Panc1 (cell line): Measurements from ENCODE around the gene NR2C2. TPM values are rescaled to one million over a fixed set of nuclear protein-coding genes. Genes with fewer than 3 reads are reported as not detected.

Experiments used
- ATAC-seq: fragments of 200-7000 bp; cut with Tn5 transposase; 2 replicates; pipeline ENCODE4 v1.9.1; 2020; ENCODE audit warnings: mild to moderate bottlenecking, moderate library complexity
- BruUV-seq: library from RNA; stranded (reverse); fragments of 400-500 nt; replicated peaks from 2 replicates; lab custom pipeline; 2021; lab: Mats Ljungman, UMichigan
- CTCF ChIA-PET: fragments of 300-600 bp; sonication (Branson Sonifier 250); formaldehyde crosslinking; loops from one replicate; lab custom pipeline; 2022; ENCODE audit warnings: antibody characterized with exemption; lab: Charles Lee
- POLR2A ChIA-PET: fragments of 300-600 bp; sonication (Branson Sonifier 250); formaldehyde crosslinking; loops from one replicate; lab custom pipeline; 2022; ENCODE audit warnings: antibody characterized with exemption; lab: Charles Lee
- DNase-seq: peaks from one replicate; pipeline ENCODE4 v3.0.0-alpha.2; 2010; ENCODE audit warnings: low read depth, low spot score
- H3K27ac ChIP-seq: 2 replicates; pipeline ENCODE4 v1.5.1; 2011; ENCODE audit warnings: mild to moderate bottlenecking, low read length, inconsistent platforms
- H3K27me3 ChIP-seq: fragments of 200-500 bp; sonication (Bioruptor generic); 2 replicates; pipeline ENCODE4 v1.6.0; 2014; ENCODE audit warnings: low read length, inconsistent platforms; ENCODE audit not compliant: control insufficient read depth, insufficient read depth
- H3K36me3 ChIP-seq: fragments of 200-500 bp; sonication (Bioruptor generic); 2 replicates; pipeline ENCODE4 v1.5.1; 2014; ENCODE audit warnings: inconsistent platforms, mild to moderate bottlenecking, low read length, moderate library complexity; ENCODE audit not compliant: control insufficient read depth, insufficient read depth
- H3K4me1 ChIP-seq: 2 replicates; pipeline ENCODE4 v1.5.1; 2011; ENCODE audit warnings: inconsistent platforms, mild to moderate bottlenecking, low read length, moderate library complexity; ENCODE audit not compliant: control insufficient read depth, insufficient read depth
- H3K4me3 ChIP-seq, 2 experiments: 2 replicates each; pipeline ENCODE4 v1.5.1; 2011 to 2012; ENCODE audit warnings: low read depth in 2 of 2, low read length in 2 of 2, mild to moderate bottlenecking in 2 of 2, inconsistent platforms in 1 of 2, moderate library complexity in 1 of 2
- H3K9me3 ChIP-seq: fragments of 200-500 bp; sonication (Bioruptor generic); 2 replicates; pipeline ENCODE4 v1.5.1; 2014; ENCODE audit warnings: low read depth, mild to moderate bottlenecking, inconsistent platforms, low read length, moderate library complexity; ENCODE audit not compliant: control insufficient read depth, insufficient read depth
- POLR2AphosphoS5 ChIP-seq: IDR thresholded peaks from 2 replicates; pipeline ENCODE4 v1.6.1; 2012; ENCODE audit warnings: mild to moderate bottlenecking, low read depth, low read length, moderate library complexity
- SIN3A ChIP-seq: IDR thresholded peaks from 2 replicates; pipeline ENCODE4 v1.6.1; 2012; ENCODE audit warnings: low read depth, mild to moderate bottlenecking, low read length, moderate library complexity, borderline replicate concordance; ENCODE audit not compliant: insufficient read depth
- TCF7L2 ChIP-seq: IDR thresholded peaks from 2 replicates; pipeline ENCODE4 v1.6.1; 2011; ENCODE audit warnings: mild to moderate bottlenecking, low read depth, low read length, inconsistent platforms
- in situ Hi-C: cut with HindIII; loops from 2 replicates; pipeline ENCODE4 v1.10.0; 2016; ENCODE audit warnings: low sequenced_read_pairs, low pct_unique_long_range_greater_than_20kb
- intact Hi-C: fragments of 100-400 bp; cut with micrococcal nuclease; formaldehyde crosslinking; loops from one replicate; pipeline ENCODE4 v1.10.0; 2022; ENCODE audit not compliant: unreplicated experiment
- total RNA-seq: library from RNA; stranded (reverse); gene quantifications from one replicate; pipeline ENCODE4 v1.2.1, GENCODE V29; 2021; ENCODE audit not compliant: unreplicated experiment
- TF ChIP-seq, protein P1 (sequence below), 2 experiments: IDR thresholded peaks; 2 replicates each; pipeline ENCODE4 v1.6.1; 2011 to 2012; ENCODE audit warnings: low read depth in 2 of 2, control low read depth in 1 of 2, low read length in 1 of 2, mild to moderate bottlenecking in 1 of 2, moderate library complexity in 1 of 2; ENCODE audit not compliant: insufficient read depth in 1 of 2
- TF ChIP-seq, protein P2 (sequence below): fragments of 450-650 bp; IDR thresholded peaks from 2 replicates; pipeline ENCODE4 v1.5.1; 2017; ENCODE audit warnings: mild to moderate bottlenecking

The NR2C2 gene
- total RNA-seq, 1 experiment from 2014 or later = 30.6 TPM

DNA sequence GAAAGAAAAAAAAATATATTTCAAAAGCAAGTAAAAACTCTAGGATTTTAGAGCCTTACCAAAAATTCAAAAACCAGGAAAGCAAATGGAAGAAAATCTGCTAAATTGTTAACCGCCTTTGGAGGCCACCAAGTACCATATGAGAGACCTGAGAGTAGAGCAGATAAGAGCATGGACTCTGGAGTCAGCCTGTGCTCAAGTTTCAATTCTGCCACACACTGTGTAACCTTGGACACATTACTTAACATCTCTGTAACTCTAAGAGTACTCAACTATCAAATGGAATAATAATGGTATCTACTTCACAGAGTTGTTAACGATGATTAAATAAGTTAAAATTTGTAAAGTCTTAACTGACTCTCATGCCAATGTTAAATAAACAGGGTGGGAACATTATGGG lies 138.9 kb downstream of the NR2C2 start:
- intact Hi-C loops (no loop called here), in situ Hi-C loops (no loop called here)
- DNase-seq = no peak
- BruUV-seq = no TSS peak
- H3K27me3 ChIP-seq = no peaks in the 10 kb centered on the region
- no peak overlapping the region for H3K4me3 ChIP-seq
- POLR2A ChIA-PET = no interaction called here
- no peaks in the 10 kb centered on the region for H3K4me1 ChIP-seq
- no peaks in the 10 kb centered on the region for H3K9me3 ChIP-seq
- CTCF ChIA-PET = no interaction called here
- peaks cover 5% of the 10 kb centered on the region for H3K36me3 ChIP-seq
- no peak for TF ChIP-seq TCF7L2
- ATAC-seq = no peak
- H3K27ac ChIP-seq = no peak overlapping the region

DNA sequence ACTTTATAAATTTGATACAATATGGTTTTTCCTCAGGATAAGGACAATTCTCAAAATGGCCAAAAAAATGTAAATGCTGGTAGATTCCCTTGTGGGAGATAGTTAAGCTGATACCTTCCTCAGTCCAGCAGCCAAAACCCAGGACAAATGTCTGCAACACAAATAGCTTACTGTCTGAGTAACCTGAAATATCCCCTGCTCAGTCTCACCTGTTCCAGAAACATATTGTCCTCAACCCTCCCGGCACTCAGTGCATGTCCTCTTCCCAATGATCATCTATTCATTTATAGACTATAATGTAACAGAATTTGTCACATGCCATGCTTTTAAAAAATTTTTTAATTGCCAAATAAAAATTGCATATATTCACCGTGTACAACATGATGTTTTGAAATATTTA lies 139.3 kb downstream of the NR2C2 start:
- Histone ChIP-seq H3K27me3 (no peaks in the 10 kb centered on the region), H3K27ac (no peak overlapping the region), H3K36me3 (peaks cover 5% of the 10 kb centered on the region), H3K9me3 (no peaks in the 10 kb centered on the region), H3K4me1 (no peaks in the 10 kb centered on the region), H3K4me3 (no peak overlapping the region)
- no peak for ATAC-seq
- ChIA-PET POLR2A (no interaction called here), CTCF (no interaction called here)
- BruUV-seq = no TSS peak
- in situ Hi-C loops = no loop called here
- intact Hi-C loops = no loop called here
- no peak for DNase-seq
- TF ChIP-seq SIN3A = no peak
- TF ChIP-seq TCF7L2 = no peak
- no peak for TF ChIP-seq POLR2AphosphoS5
- TF ChIP-seq, protein P1, sequence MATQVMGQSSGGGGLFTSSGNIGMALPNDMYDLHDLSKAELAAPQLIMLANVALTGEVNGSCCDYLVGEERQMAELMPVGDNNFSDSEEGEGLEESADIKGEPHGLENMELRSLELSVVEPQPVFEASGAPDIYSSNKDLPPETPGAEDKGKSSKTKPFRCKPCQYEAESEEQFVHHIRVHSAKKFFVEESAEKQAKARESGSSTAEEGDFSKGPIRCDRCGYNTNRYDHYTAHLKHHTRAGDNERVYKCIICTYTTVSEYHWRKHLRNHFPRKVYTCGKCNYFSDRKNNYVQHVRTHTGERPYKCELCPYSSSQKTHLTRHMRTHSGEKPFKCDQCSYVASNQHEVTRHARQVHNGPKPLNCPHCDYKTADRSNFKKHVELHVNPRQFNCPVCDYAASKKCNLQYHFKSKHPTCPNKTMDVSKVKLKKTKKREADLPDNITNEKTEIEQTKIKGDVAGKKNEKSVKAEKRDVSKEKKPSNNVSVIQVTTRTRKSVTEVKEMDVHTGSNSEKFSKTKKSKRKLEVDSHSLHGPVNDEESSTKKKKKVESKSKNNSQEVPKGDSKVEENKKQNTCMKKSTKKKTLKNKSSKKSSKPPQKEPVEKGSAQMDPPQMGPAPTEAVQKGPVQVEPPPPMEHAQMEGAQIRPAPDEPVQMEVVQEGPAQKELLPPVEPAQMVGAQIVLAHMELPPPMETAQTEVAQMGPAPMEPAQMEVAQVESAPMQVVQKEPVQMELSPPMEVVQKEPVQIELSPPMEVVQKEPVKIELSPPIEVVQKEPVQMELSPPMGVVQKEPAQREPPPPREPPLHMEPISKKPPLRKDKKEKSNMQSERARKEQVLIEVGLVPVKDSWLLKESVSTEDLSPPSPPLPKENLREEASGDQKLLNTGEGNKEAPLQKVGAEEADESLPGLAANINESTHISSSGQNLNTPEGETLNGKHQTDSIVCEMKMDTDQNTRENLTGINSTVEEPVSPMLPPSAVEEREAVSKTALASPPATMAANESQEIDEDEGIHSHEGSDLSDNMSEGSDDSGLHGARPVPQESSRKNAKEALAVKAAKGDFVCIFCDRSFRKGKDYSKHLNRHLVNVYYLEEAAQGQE (IDR thresholded peaks at IDR 0.05; ENCODE audit: insufficient read depth in 1 of 2, low read depth in 2 of 2, low read length in 1 of 2) = no peak
- TF ChIP-seq, protein P2, sequence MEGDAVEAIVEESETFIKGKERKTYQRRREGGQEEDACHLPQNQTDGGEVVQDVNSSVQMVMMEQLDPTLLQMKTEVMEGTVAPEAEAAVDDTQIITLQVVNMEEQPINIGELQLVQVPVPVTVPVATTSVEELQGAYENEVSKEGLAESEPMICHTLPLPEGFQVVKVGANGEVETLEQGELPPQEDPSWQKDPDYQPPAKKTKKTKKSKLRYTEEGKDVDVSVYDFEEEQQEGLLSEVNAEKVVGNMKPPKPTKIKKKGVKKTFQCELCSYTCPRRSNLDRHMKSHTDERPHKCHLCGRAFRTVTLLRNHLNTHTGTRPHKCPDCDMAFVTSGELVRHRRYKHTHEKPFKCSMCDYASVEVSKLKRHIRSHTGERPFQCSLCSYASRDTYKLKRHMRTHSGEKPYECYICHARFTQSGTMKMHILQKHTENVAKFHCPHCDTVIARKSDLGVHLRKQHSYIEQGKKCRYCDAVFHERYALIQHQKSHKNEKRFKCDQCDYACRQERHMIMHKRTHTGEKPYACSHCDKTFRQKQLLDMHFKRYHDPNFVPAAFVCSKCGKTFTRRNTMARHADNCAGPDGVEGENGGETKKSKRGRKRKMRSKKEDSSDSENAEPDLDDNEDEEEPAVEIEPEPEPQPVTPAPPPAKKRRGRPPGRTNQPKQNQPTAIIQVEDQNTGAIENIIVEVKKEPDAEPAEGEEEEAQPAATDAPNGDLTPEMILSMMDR = no peak

DNA sequence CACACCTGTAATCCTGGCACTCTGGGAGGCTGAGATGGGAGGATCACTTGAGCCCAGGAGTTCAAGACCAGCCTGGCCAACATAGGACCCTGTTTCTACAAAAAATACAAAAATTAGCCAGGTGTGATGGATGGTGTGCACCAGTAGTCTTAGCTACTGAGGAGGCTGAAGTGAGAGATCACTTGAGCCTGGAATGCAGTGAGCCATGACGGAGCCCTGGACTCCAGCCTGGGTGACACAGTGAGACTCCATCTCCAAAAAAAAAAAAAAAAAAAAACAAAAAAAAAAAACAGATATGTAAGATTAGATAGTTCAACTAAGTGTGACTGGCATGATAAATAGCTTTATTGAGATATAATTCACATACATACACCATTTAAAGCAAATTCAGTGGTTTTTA lies 141.8 kb downstream of the NR2C2 start:
- TF ChIP-seq SIN3A = no peak
- TF ChIP-seq, protein P1 (IDR thresholded peaks at IDR 0.05; ENCODE audit: insufficient read depth in 1 of 2, low read depth in 2 of 2, low read length in 1 of 2) = no peak
- TF ChIP-seq, protein P2 = no peak
- TF ChIP-seq TCF7L2 = no peak
- TF ChIP-seq POLR2AphosphoS5 = no peak
- ChIA-PET CTCF (interaction anchor here (0.6 kb wide), 1 partner anchor 163 kb away, joined by 6 read pairs; no protein-coding TSS in a partner anchor), POLR2A (interaction anchor here (0.6 kb wide), 1 partner anchor 21 kb away, joined by 8 read pairs; no protein-coding TSS in a partner anchor)
- Histone ChIP-seq H3K36me3 (peaks cover 3% of the 10 kb centered on the region), H3K27ac (no peak overlapping the region), H3K4me3 (no peak overlapping the region), H3K9me3 (no peaks in the 10 kb centered on the region), H3K4me1 (no peaks in the 10 kb centered on the region), H3K27me3 (no peaks in the 10 kb centered on the region)
- ATAC-seq (no peak), DNase-seq (no peak)
- intact Hi-C loops (no loop called here), in situ Hi-C loops (no loop called here)
- no TSS peak for BruUV-seq
